Measurements from ENCODE around the gene WNT16.

DNA sequence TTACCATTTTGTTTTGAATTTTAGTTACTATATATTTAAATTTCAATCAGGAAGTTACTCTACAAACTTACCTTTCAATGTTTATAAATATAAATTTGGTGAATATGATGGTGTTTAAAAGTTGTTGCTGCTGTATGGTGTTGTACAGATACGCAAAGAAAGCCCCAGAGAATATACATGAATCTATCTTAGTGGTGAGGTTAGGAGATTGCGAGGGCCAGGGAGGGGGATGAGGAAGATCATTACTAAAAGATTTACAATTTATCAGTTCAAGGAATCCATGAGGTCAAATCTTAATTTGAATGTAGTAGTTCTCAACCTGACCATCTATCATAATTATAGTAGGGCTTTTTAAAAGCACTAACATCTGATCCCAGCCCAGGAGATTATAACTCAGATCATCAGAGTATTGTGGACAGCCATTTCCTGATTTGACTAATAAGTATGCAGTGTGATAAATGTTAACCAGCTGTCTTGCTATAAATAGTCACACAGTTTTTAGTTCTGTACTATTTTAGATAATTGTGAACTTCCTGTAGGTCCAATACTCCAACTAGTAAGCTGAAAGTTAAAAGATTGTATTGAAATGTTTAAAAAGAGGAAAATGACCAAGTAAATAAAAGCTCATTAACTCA lies 43.7 kb downstream of the WNT16 start:
- TF ChIP-seq POLR2A (IDR thresholded peaks at IDR 0.05): no peak
- TF ChIP-seq, protein P1, sequence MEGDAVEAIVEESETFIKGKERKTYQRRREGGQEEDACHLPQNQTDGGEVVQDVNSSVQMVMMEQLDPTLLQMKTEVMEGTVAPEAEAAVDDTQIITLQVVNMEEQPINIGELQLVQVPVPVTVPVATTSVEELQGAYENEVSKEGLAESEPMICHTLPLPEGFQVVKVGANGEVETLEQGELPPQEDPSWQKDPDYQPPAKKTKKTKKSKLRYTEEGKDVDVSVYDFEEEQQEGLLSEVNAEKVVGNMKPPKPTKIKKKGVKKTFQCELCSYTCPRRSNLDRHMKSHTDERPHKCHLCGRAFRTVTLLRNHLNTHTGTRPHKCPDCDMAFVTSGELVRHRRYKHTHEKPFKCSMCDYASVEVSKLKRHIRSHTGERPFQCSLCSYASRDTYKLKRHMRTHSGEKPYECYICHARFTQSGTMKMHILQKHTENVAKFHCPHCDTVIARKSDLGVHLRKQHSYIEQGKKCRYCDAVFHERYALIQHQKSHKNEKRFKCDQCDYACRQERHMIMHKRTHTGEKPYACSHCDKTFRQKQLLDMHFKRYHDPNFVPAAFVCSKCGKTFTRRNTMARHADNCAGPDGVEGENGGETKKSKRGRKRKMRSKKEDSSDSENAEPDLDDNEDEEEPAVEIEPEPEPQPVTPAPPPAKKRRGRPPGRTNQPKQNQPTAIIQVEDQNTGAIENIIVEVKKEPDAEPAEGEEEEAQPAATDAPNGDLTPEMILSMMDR (IDR thresholded peaks at IDR 0.05): no peak
